ENCODE measurements around the gene POTEF.
"Not testable (repeated sequence)": the region's sequence is repeated elsewhere in the genome, so short reads cannot be mapped to it uniquely, and the experiment has no call there.

DNA sequence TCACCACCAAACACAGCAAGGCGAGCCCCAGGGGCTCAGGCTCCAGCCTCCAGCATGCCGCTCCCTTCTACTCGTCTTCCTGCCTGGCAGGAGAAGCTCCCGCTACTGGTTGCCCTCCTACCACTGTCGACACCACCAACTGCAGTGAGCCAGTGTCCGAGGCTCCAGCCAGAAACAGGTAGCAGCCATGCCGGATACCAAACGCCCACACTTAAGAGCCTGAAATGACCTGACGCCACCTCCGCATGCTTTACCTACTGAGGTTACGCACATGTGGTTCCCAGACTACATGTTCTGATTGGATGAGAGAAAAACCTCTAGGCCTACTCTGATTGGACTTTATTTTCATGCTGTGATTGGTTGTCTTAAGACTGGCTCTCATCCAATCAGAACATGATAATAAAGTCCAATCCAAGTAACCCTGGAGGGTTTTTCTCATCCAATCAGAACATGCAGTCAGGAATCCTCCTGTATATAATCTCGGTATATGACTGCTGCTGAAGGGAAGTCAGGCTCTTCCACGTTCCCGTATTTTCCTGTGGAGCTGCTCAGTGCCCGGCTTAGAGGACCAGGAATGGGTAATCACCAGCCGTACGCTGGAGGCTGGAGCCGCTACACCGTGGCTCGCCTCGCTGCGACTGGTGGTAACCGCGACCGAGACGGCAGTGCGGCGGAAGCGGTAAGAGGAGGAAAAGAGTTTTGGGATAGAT, at the start of gene POTEF:
- TF ChIP-seq, protein P1, sequence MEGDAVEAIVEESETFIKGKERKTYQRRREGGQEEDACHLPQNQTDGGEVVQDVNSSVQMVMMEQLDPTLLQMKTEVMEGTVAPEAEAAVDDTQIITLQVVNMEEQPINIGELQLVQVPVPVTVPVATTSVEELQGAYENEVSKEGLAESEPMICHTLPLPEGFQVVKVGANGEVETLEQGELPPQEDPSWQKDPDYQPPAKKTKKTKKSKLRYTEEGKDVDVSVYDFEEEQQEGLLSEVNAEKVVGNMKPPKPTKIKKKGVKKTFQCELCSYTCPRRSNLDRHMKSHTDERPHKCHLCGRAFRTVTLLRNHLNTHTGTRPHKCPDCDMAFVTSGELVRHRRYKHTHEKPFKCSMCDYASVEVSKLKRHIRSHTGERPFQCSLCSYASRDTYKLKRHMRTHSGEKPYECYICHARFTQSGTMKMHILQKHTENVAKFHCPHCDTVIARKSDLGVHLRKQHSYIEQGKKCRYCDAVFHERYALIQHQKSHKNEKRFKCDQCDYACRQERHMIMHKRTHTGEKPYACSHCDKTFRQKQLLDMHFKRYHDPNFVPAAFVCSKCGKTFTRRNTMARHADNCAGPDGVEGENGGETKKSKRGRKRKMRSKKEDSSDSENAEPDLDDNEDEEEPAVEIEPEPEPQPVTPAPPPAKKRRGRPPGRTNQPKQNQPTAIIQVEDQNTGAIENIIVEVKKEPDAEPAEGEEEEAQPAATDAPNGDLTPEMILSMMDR (IDR thresholded peaks at IDR 0.05) = not testable (repeated sequence)
- not testable (repeated sequence) for TF ChIP-seq EP300 (IDR thresholded peaks at IDR 0.05; ENCODE audit: low read depth); POLR2A (IDR thresholded peaks at IDR 0.05)

All from transverse colon (tissue), 3 donors.